ENCODE measurements around the gene PAXX.
"Not testable (repeated sequence)": the region's sequence is repeated elsewhere in the genome, so short reads cannot be mapped to it uniquely, and the experiment has no call there.

Gene PAXX

GRCh38 chr9:137030006-137030405, 37.8 kb downstream of the PAXX start:
- DNase-seq (ENCODE audit: extremely low read depth in 1 of 2, low read depth in 1 of 2), result no peak

GRCh38 chr9:137030538-137031527, 38.6 kb downstream of the PAXX start:
- DNase-seq (ENCODE audit: extremely low read depth in 1 of 2, low read depth in 1 of 2), result peak in 1 of 2 donors; percentile 24

GRCh38 chr9:137031904-137032640, 39.9 kb downstream of the PAXX start, which contains the start of gene FUT7:
Gene FUT7, minus strand, starts transcription at chr9:137032088. Its CDS starts 97 bp downstream, at chr9:137031991.
- no peak for DNase-seq (ENCODE audit: extremely low read depth in 1 of 2, low read depth in 1 of 2)

- DNase-seq (ENCODE audit: extremely low read depth in 1 of 2, low read depth in 1 of 2), result no peak
Measured at GRCh38 chr9:137032858-137033257, 40.6 kb downstream of the PAXX start.

DNA sequence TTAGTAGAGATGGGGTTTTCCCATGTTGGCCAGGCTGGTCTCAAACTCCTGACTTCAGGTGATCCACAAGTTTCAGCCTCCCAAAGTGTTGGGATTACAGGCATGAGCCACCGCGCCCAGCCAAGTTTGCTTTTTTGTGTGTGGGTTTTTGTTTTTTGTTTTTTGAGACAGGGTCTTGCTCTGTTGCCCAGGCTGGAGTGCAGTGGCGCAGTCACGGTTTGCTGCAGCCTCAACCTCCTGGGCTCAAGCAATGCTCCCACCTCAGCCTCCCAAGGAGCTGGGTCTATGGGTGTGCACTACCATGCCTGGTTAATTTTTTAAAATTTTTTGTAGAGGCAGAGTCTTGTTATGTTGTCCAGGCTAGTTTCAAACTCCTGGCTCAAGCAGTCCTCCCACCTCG, 41.3 kb downstream of the PAXX start:
- DNase-seq (ENCODE audit: extremely low read depth in 1 of 2, low read depth in 1 of 2), result not testable (repeated sequence)

GRCh38 chr9:137034039-137034708, 42.0 kb downstream of the PAXX start:
- no peak for DNase-seq (ENCODE audit: extremely low read depth in 1 of 2, low read depth in 1 of 2)

DNA sequence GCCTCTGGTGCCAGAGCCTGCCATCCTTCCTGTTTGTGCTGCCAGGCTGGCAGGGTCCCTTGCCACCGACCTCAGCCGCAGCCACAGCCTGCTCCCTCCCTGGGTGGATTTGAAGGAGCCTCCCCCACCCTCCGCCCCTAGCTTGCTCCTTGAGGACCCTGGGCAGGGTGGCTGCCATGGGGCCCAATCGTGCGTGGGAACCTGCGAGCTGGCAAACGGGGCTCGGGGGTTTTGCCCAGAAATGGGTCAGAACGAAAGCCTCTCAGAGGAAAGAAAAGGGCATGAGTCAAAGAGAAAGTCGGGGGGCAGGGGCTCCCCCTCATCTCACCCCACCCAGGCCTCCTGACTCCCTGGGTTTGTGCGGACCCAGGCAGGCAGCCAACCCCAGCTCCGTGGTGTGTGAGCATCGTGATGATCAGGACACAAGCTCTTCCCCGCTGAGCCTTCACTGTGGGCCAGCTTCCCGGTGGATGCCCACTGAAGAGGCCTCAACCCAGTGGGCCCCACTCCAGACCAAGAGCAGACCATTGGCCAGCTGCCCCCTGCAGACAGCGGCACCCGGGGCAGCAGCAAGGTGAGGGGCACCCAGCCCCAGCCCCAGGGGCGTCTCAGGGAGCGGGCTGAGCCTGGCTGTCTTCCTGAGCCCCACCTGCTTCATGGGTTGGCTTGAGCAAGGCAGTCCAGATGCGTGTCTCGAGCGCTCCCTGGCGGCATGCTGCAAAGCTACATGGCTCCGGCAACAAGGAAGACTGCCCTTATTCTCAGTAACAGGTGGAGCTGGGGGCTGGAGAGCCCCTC, 42.7 kb downstream of the PAXX start:
- peak; percentile 74 to 78 for DNase-seq (ENCODE audit: extremely low read depth in 1 of 2, low read depth in 1 of 2)

- no peak for DNase-seq (ENCODE audit: extremely low read depth in 1 of 2, low read depth in 1 of 2)
Measured at GRCh38 chr9:137035507-137035834, 43.2 kb downstream of the PAXX start.

- no peak for DNase-seq (ENCODE audit: extremely low read depth in 1 of 2, low read depth in 1 of 2)
Measured at GRCh38 chr9:137035937-137036336, 43.7 kb downstream of the PAXX start.

DNA sequence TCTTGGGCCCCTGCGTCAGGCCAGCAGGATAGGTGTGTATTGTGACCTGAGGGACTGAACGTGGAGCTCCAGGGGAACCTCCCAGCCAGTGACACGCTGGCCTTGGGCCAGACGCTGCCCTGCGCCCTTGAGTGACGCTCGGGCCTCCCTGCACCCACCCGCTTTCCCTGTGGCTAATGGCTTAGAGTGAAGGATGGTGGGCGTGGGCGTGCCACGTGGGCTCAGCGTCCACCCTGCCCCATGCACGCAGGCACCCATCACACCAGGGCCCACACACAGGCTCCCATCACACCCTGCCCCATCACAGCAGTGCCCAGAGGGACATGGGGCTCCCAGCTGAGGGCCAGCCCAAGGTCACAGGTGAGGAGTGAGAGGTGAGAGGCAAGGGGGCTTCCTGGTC, 44.8 kb downstream of the PAXX start:
- no peak for DNase-seq (ENCODE audit: extremely low read depth in 1 of 2, low read depth in 1 of 2)

- no peak for DNase-seq (ENCODE audit: extremely low read depth in 1 of 2, low read depth in 1 of 2)
Measured at GRCh38 chr9:137037483-137037882, 45.3 kb downstream of the PAXX start.

DNA sequence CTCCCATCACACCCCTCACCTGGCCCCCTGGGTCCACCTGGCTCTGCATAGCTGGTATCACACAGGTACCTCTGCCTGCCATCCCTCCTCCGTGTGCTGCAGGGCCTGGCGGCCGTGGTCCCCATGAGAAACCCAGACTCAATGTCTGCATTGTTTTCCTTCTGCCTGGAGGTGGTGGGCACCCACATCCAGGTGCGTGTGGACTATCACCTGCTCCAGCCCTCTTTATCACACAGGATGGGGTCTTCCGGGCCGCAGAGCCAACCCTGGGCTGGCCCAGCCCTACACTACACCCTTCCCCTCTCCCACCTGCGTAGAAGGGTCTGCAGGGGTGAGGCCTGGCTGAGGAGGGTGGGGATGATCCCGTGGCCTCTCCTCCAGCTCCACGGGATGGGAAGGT, 46.7 kb downstream of the PAXX start:
- no peak for DNase-seq (ENCODE audit: extremely low read depth in 1 of 2, low read depth in 1 of 2)

DNA sequence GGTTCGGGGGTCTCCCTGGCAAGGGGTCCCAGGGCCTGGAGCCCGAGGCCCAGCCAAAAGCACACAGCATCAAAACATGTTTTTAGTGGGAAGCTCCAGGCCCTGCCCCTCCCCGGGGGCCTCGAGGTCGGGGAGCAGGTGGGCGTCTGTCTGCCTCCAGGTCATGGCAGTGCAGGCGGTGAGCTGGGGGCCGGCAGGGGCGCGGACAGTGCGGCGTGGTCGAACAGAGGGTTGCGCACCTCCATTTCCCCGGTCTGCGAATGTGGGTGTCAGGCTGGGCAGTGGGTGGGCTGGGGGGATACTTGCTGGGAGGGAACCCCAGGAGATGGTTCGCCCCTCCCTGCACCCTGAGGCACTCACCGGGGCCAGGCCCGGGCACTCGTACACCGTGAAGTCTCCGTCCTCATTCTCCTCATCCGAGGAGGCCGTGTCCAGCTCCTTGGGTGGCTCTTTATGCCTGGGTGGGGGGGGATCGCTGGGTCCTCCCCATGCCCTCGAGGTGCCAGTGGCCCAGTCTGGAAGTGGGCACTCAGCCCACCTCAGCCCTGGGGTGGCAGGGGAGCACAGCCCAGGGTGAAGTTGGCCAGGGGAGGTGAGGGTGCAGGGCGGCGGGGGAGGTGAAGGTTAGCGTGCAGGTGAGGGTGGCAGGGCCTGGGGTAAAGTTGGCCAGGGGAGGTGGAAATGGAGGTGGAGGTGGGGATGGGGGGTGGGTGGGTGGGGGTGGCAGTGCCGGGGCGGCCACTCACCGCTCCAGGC, 47.6 kb downstream of the PAXX start:
- DNase-seq (ENCODE audit: extremely low read depth in 1 of 2, low read depth in 1 of 2), result no peak

DNA sequence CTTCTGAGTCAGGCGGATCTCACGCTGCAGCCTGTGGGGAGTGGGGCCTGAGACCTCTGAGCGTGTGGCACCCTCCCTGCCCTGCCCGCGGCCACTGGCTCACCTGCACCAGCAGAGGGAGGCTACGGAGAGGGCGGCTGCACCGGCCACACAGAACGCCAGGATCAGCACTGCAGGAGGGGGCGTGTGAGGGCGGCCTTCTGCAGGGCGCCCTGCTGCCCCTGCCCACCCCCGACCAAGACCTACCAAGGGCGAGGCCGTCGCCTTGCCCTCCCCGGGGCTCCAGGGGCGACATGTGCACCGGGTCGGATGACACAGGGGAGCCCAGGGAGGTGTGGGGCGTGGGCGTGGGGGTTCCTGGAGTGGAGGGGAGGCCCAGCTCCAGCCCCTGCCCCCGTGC, 48.3 kb downstream of the PAXX start:
- DNase-seq (ENCODE audit: extremely low read depth in 1 of 2, low read depth in 1 of 2), result no peak

- no peak for DNase-seq (ENCODE audit: extremely low read depth in 1 of 2, low read depth in 1 of 2)
Measured at GRCh38 chr9:137041124-137041523, 48.9 kb downstream of the PAXX start.

DNA sequence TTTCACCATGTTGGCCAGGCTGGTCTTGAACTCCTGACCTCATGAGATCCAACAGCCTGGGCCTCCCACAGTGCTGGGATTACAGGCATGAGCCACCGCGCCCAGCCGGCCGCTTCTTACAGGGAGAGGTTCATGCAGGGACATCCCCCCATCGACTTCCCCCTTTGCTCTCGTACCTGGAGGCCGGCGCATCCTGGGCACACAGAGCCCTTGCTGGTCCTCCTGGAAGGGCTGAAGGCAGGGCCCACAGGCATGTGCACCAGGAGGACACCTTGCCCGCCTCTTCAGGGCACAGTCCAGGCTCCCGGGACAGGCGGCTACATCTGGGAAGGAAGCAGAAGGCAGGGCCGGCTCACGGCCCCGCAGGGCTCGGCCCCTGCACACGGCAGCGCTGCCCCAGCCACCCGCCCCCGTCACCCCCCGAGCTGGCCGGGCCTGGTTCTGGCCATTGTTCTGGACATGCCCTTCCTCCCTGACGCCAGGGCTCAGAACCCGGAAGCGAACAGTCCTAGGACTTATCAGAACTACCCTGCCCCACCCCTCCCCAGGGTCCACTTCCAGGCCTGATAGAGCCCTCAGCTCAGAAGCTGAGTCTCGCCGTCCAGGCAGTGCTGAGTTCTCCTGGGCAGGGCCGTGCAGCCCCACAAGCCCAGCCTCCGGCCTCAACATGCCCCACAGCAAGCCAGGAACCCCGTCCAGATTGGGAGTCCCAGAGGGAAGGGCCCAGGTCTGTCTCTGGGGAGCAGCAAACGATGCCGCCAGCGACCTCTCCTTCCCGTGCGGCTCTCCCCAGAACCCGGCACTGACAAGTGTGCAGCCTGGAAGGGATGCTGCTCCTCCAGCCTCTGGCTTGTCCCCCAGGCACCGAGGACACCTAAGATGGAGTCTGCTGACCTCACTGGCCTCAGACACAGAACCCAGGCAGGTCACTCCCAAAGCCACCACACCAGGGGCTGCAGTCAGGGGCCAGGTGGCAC, 50.8 kb downstream of the PAXX start:
- DNase-seq (ENCODE audit: extremely low read depth in 1 of 2, low read depth in 1 of 2), result no peak
